ENCODE data around the gene NIPBL. TPM values are rescaled to one million over a fixed set of nuclear protein-coding genes. Genes with fewer than 3 reads are reported as not detected.

The NIPBL gene
- total and polyA plus RNA-seq, 2 of the 8 experiments (the other 6 are each of a cell fraction or from before 2014, with no cell fraction given): 21.1 to 53.5 TPM

DNA sequence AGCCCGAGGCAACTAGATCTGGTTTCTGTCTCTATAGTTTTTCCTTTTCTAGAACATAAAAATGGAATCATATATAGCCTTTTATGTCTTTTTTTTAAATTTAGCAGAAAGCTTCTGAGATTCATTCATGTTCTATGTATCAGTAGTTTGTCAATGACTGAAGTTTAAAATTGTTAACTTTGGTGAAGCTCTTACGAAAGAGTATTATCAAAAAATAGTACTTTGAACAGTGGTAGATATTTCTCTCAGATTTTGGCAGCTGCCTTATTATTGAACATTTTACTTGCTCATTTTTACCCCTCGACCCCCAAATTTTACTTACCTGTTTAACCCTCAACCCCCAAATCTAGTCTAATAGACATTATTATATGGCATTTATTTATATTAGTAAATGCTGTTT, 10.2 kb downstream of the NIPBL start:
- H2BK5ac ChIP-seq (ENCODE audit: low read depth, low read length): no peak overlapping the region
- TF ChIP-seq NANOG (IDR thresholded peaks at IDR 0.05; ENCODE audit: insufficient read depth, low read depth, low read length, poor library complexity, severe bottlenecking): no peak
- TF ChIP-seq FOSL1 (IDR thresholded peaks at IDR 0.05; ENCODE audit: insufficient read depth, low read depth, low read length): no peak
- no peak for TF ChIP-seq SUZ12 (IDR thresholded peaks at IDR 0.05; ENCODE audit: low read length)
- TF ChIP-seq CHD2 (IDR thresholded peaks at IDR 0.05; ENCODE audit: low read length): no peak
- no peak for TF ChIP-seq POLR2A (IDR thresholded peaks at IDR 0.05; ENCODE audit: control extremely low read depth in 1 of 2, low read depth in 2 of 2, low read length in 2 of 2)
- no peak for TF ChIP-seq BACH1 (IDR thresholded peaks at IDR 0.05; ENCODE audit: low read length)
- no peak for TF ChIP-seq ATF2 (IDR thresholded peaks at IDR 0.05; ENCODE audit: low read length)
- TF ChIP-seq JUN (IDR thresholded peaks at IDR 0.05; ENCODE audit: low read depth, low read length): no peak
- no peak for TF ChIP-seq SIN3A (conservative IDR thresholded peaks at IDR 0.05 in 1 of 2, IDR thresholded peaks at IDR 0.05 in 1 of 2; ENCODE audit: low read depth in 1 of 2, low read length in 2 of 2)
- TF ChIP-seq SRF (IDR thresholded peaks at IDR 0.05; ENCODE audit: low read depth, low read length): no peak
- no peak for TF ChIP-seq ZNF274 (IDR thresholded peaks at IDR 0.05; ENCODE audit: borderline replicate concordance, extremely low read depth, low read length)
- TF ChIP-seq KDM1A (IDR thresholded peaks at IDR 0.05; ENCODE audit: borderline replicate concordance, low read length): no peak
- no peak for TF ChIP-seq SP2 (IDR thresholded peaks at IDR 0.05; ENCODE audit: low read length)

More for the DNA sequence above, 10.2 kb downstream of the NIPBL start:
- Histone ChIP-seq H4K5ac (ENCODE audit: insufficient read length, low read depth, low read length) (no peak overlapping the region), H3K36me3 (ENCODE audit: control insufficient read depth in 2 of 4, insufficient read depth in 4 of 4, low read length in 3 of 4) (no peaks in the 10 kb centered on the region; a peak in 2 of 8 replicates), H3K56ac (replicated peaks; ENCODE audit: insufficient read length, low read depth, low read length) (no peak overlapping the region), H4K8ac (ENCODE audit: extremely low read depth, insufficient read depth, low read length) (no peak overlapping the region), H3K4me3 (ENCODE audit: extremely low read depth in 1 of 4, insufficient read depth in 2 of 4, low read depth in 3 of 4, low read length in 4 of 4) (no peak overlapping the region), H3K27me3 (replicated peaks in 1 of 4; ENCODE audit: control insufficient read depth in 3 of 4, extremely low read depth in 1 of 4, insufficient read depth in 3 of 4, low read length in 3 of 4) (no peaks in the 10 kb centered on the region), H3K23me2 (ENCODE audit: low read depth, low read length) (no peaks in the 10 kb centered on the region), H2BK20ac (ENCODE audit: low read length) (no peak overlapping the region), H3K4me2 (ENCODE audit: insufficient read depth in 1 of 2, low read depth in 2 of 2, low read length in 2 of 2) (no peak overlapping the region), H3K4ac (replicated peaks; ENCODE audit: insufficient read length, low read depth, low read length) (no peak overlapping the region), H4K91ac (replicated peaks; ENCODE audit: insufficient read length, low read length) (no peak overlapping the region), H3K9me3 (ENCODE audit: insufficient read depth in 2 of 2, low read depth in 1 of 2, low read length in 1 of 2) (0 out of 4 replicates have a peak, but pooled peaks cover 0 to 2% of the 10 kb centered on the region in 2 experiments), H3K23ac (ENCODE audit: insufficient read length) (no peak overlapping the region), H3K9ac (replicated peaks in 1 of 4; ENCODE audit: extremely low read depth in 1 of 4, low read depth in 3 of 4, low read length in 3 of 4) (no peak overlapping the region), H3K18ac (ENCODE audit: extremely low read depth, low read length) (no peak overlapping the region), H3K79me2 (ENCODE audit: control insufficient read depth in 1 of 2, insufficient read depth in 2 of 2, low read length in 2 of 2) (peaks cover 14 to 98% of the 10 kb centered on the region in 2 experiments), H3K4me1 (replicated peaks in 1 of 4; ENCODE audit: control insufficient read depth in 3 of 4, insufficient read depth in 4 of 4, low read length in 3 of 4) (no peaks in the 10 kb centered on the region; a peak in 1 of 7 replicates), H2AK5ac (ENCODE audit: low read depth, low read length) (no peak overlapping the region), H3K27ac (ENCODE audit: low read depth, low read length) (no peak overlapping the region), H2BK120ac (replicated peaks; ENCODE audit: low read depth, low read length) (no peak overlapping the region), H2AFZ (ENCODE audit: low read length) (no peak overlapping the region), H2BK12ac (ENCODE audit: low read depth, low read length) (no peak overlapping the region), H3K14ac (ENCODE audit: insufficient read length) (no peak overlapping the region), H2BK15ac (ENCODE audit: low read length) (no peak overlapping the region), H3K79me1 (ENCODE audit: low read depth, low read length) (peaks cover 8% of the 10 kb centered on the region), H4K20me1 (replicated peaks in 1 of 2; ENCODE audit: control insufficient read depth in 1 of 2, insufficient read depth in 2 of 2, low read length in 2 of 2) (peaks cover 5 to 6% of the 10 kb centered on the region in 2 experiments)
- FAIRE-seq (no peak), DNase-seq (ENCODE audit: low read depth in 1 of 2, low spot score in 2 of 2) (no peak)
- ChIA-PET CTCF (ENCODE audit: partially characterized antibody) (interaction anchor here (1.8 kb wide), 1 partner anchor 157 kb away, joined by 4 read pairs; no protein-coding TSS in a partner anchor), POLR2A (ENCODE audit: partially characterized antibody) (interaction anchor here (1.4 kb wide), 1 partner anchor 9 kb away, joined by 3 read pairs; no protein-coding TSS in a partner anchor)
- 85% methylated on average over 3 of the region's 3 CpGs; no CpG with 5 or more reads in 1 of the 2 experiments for WGBS, 2 experiments (ENCODE audit: extremely low coverage in 1 of 2, insufficient coverage in 1 of 2, insufficient read length in 1 of 2, insufficient replicate concordance in 2 of 2, low coverage in 1 of 2, low lambda C conversion rate in 2 of 2, missing lambda C conversion rate in 1 of 2)

Data from H1 (cell line).